Neural crest cell (in vitro differentiated cells): Measurements from ENCODE around the gene NPAS3. TPM values are rescaled to one million over a fixed set of nuclear protein-coding genes. Genes with fewer than 3 reads are reported as not detected.

Experiments
- DNase-seq: peaks from one replicate; pipeline ENCODE4 v3.0.0; 2021; ENCODE audit warnings: low read depth, mixed read lengths, low spot score
- H3K27ac Mint-ChIP-seq: one replicate; pipeline ENCODE4 v1.8.0; 2021; ENCODE audit warnings: mild to moderate bottlenecking, mixed read lengths; ENCODE audit not compliant: unreplicated experiment
- H3K27me3 Mint-ChIP-seq: 2 replicates; pipeline ENCODE4 v1.8.0; 2021; ENCODE audit warnings: low read depth, mild to moderate bottlenecking, mixed read lengths
- H3K36me3 Mint-ChIP-seq: 2 replicates; pipeline ENCODE4 v1.8.0; 2021; ENCODE audit warnings: low read depth, mild to moderate bottlenecking, mixed read lengths
- H3K4me1 Mint-ChIP-seq: 2 replicates; pipeline ENCODE4 v1.8.0; 2021; ENCODE audit warnings: mixed read lengths
- H3K4me3 Mint-ChIP-seq: one replicate; pipeline ENCODE4 v1.8.0; 2021; ENCODE audit warnings: mild to moderate bottlenecking, mixed read lengths
- H3K9me3 Mint-ChIP-seq: 2 replicates; pipeline ENCODE4 v1.8.0; 2021; ENCODE audit warnings: mixed read lengths
- CTCF ChIP-seq: fragments of 200-600 bp; sonication (generic); conservative IDR thresholded peaks from 2 replicates; pipeline ENCODE4 v1.5.0; 2021; ENCODE audit warnings: antibody characterized with exemption, mild to moderate bottlenecking
- total RNA-seq: library from RNA; stranded (reverse); gene quantifications from 2 replicates; pipeline ENCODE4 v1.2.1, GENCODE V29; 2021

Gene NPAS3
- total RNA-seq, 1 donor from 2014 or later = 18.2 TPM

- no peak overlapping the region for H3K4me3 Mint-ChIP-seq
- H3K27ac Mint-ChIP-seq = no peak overlapping the region
- no peak for DNase-seq
- no peak for TF ChIP-seq CTCF
- H3K9me3 Mint-ChIP-seq = peaks cover 27% of the 10 kb centered on the region
- peaks cover 4% of the 10 kb centered on the region for H3K4me1 Mint-ChIP-seq
- peaks cover 49% of the 10 kb centered on the region for H3K36me3 Mint-ChIP-seq
- no peaks in the 10 kb centered on the region for H3K27me3 Mint-ChIP-seq
Observed at GRCh38 chr14:33404054-33404453, 465.4 kb downstream of the NPAS3 start.

GRCh38 chr14:33404964-33405574, 466.4 kb downstream of the NPAS3 start:
- H3K4me1 Mint-ChIP-seq = peaks cover 4% of the 10 kb centered on the region
- no peak overlapping the region for H3K4me3 Mint-ChIP-seq
- H3K9me3 Mint-ChIP-seq = peaks cover 27% of the 10 kb centered on the region
- TF ChIP-seq CTCF = no peak
- H3K27ac Mint-ChIP-seq = no peak overlapping the region
- DNase-seq = peak; percentile 2
- no peaks in the 10 kb centered on the region for H3K27me3 Mint-ChIP-seq
- peaks cover 49% of the 10 kb centered on the region for H3K36me3 Mint-ChIP-seq

GRCh38 chr14:33406766-33407165, 468.1 kb downstream of the NPAS3 start:
- Mint-ChIP-seq H3K36me3 (peaks cover 49% of the 10 kb centered on the region), H3K9me3 (peaks cover 21% of the 10 kb centered on the region)

GRCh38 chr14:33408291-33408690, 469.6 kb downstream of the NPAS3 start:
- Mint-ChIP-seq H3K27me3 (no peaks in the 10 kb centered on the region), H3K9me3 (peaks cover 21% of the 10 kb centered on the region), H3K36me3 (peaks cover 45% of the 10 kb centered on the region), H3K27ac (no peak overlapping the region), H3K4me3 (no peak overlapping the region), H3K4me1 (no peaks in the 10 kb centered on the region)
- DNase-seq = no peak
- TF ChIP-seq CTCF = no peak

More at GRCh38 chr14:33406766-33407165, 468.1 kb downstream of the NPAS3 start:
- no peaks in the 10 kb centered on the region for H3K4me1 Mint-ChIP-seq
- no peaks in the 10 kb centered on the region for H3K27me3 Mint-ChIP-seq
- DNase-seq = no peak
- H3K27ac Mint-ChIP-seq = no peak overlapping the region
- H3K4me3 Mint-ChIP-seq = no peak overlapping the region
- no peak for TF ChIP-seq CTCF

- no peak overlapping the region for H3K4me3 Mint-ChIP-seq
- no peak overlapping the region for H3K27ac Mint-ChIP-seq
- H3K4me1 Mint-ChIP-seq = peaks cover 6% of the 10 kb centered on the region
- no peaks in the 10 kb centered on the region for H3K27me3 Mint-ChIP-seq
- DNase-seq = no peak
- H3K36me3 Mint-ChIP-seq = peaks cover 10% of the 10 kb centered on the region
- no peak for TF ChIP-seq CTCF
- no peaks in the 10 kb centered on the region for H3K9me3 Mint-ChIP-seq
Observed at GRCh38 chr14:33412450-33412849, 473.8 kb downstream of the NPAS3 start.
